UCSD-AML1 (cell line): Measurements from ENCODE around the gene PLTP.
"Not testable (repeated sequence)": the region's sequence is repeated elsewhere in the genome, so short reads cannot be mapped to it uniquely, and the experiment has no call there.

Experiments
- DNase-seq: peaks from one replicate; lab custom pipeline; 2025; ENCODE audit not compliant: unreplicated experiment; lab: John Stamatoyannopoulos, UW

The PLTP gene, protein sequence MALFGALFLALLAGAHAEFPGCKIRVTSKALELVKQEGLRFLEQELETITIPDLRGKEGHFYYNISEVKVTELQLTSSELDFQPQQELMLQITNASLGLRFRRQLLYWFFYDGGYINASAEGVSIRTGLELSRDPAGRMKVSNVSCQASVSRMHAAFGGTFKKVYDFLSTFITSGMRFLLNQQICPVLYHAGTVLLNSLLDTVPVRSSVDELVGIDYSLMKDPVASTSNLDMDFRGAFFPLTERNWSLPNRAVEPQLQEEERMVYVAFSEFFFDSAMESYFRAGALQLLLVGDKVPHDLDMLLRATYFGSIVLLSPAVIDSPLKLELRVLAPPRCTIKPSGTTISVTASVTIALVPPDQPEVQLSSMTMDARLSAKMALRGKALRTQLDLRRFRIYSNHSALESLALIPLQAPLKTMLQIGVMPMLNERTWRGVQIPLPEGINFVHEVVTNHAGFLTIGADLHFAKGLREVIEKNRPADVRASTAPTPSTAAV

GRCh38 chr20:45911486-45912343, at the start of gene PLTP:
TSS of gene PLTP (minus strand) at chr20:45912155. CDS start at chr20:45911452, 703 bp downstream.
- peak; percentile 52 for DNase-seq

DNA sequence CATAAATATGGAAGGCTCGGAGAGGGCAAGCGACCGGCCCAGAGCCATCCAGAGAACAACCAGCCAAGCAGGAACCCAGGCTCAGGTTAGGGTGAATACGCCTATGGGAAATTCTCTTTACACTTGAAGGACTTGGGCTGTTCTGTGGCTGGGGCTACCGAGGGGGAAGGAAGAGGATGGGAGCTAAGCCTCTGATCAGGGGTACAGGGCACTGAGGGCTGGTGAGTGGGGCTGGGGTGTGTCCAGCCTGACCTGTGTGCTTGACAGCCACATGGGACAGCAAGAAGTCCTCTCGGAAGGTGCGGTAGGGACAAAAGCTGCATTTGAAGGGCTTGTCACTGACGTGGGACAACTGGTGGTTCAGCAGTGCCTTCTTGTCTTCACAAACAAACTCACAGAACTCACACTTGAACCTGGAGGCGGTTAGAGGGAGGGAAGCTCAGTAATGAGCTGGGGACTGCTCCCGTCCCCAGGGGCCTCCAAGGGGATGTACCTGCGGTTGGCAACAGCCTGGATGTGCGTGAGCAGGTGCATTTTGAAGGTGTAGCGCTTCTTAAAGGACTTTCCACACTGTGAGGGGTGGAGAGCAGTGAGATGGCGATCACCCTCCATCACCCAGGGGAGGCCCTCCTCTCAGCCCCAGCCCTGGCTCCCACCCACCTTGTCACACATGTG, 48.1 kb upstream of the PLTP start:
- no peak for DNase-seq

DNA sequence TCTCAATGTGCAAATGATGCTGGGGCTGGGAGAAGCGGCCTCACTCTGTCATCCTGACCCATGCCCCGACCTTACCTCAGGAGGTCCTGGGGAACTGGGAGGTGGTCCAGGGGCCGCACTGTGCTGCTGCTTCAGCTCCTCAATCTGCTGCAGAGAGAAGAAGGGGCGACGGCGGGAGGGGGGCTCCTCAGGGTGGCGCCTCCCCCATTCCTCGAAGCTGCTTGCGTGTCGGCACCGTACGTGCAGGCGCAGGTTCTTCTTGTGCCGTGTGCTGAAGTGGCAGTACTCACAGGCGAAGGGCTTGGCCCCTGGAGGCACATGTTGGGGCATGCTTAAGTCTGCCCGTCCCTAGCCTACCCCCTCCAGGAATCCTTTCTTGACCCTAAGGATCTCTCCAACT, 47.2 kb upstream of the PLTP start:
- no peak for DNase-seq

DNA sequence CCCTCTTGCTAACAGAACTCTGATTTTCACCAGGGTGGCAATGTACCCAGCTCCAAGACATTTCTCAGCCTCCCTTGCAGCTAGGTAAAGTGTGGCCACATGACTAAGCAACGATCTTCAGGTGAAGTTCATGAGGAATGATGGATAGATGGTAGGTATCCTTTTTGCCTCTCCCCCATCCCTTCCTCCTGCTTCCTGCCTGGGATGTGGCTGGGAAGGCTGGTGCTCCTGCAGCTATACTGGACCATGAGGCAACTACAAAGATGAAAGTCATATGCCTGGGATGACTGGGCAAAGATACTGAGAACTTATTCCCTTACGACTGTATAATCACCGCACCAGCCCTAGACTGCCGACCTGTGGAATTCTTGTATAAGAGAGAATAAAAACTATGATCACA, 46.6 kb upstream of the PLTP start:
- DNase-seq, result no peak

GRCh38 chr20:45957021-45957941, 45.3 kb upstream of the PLTP start:
- DNase-seq, result no peak

DNA sequence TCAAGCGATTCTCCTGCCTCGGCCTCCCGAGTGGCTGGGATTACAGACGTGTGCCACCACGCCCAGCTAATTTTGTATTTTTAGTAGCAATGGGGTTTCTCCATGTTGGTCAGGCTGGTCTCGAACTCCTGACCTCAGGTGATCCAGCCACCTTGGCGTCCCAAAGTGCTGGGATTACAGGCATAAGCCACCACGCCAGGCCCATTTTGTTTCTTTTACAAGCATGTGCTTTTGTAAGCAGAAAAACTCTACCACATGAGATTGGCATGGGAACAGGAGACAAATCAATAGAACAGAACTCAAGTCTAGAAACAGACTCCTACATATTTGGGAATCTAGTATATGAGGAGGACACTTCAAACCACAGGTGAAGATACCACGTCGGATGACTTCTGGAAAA, 44.4 kb upstream of the PLTP start:
- not testable (repeated sequence) for DNase-seq

- no peak for DNase-seq
These were observed 41.7 kb upstream of the PLTP start for GRCh38 chr20:45953672-45954071.

DNA sequence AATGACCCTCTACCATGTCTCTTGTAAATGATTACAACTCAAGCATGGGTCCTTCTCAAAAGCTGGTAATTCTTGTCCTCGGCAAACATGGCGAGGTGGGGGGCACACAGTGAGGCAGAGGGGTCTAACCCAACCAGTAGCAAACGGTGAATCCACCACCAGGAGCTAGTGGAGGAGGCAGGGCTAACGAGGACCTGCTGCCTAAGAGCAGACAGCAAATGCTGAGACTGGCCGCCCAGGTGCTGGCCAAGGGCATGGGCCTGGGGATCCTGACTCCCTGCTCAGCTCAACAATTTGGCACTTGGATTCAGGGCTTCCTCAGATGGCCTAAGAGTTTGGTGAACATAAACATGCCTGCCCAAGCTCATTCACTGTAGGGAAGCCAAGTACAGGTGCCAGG, 40.9 kb upstream of the PLTP start:
- no peak for DNase-seq

- no peak for DNase-seq
These were observed 40.2 kb upstream of the PLTP start for GRCh38 chr20:45951925-45952834.

- DNase-seq, result no peak
These were observed 38.3 kb upstream of the PLTP start for GRCh38 chr20:45950330-45950646.

DNA sequence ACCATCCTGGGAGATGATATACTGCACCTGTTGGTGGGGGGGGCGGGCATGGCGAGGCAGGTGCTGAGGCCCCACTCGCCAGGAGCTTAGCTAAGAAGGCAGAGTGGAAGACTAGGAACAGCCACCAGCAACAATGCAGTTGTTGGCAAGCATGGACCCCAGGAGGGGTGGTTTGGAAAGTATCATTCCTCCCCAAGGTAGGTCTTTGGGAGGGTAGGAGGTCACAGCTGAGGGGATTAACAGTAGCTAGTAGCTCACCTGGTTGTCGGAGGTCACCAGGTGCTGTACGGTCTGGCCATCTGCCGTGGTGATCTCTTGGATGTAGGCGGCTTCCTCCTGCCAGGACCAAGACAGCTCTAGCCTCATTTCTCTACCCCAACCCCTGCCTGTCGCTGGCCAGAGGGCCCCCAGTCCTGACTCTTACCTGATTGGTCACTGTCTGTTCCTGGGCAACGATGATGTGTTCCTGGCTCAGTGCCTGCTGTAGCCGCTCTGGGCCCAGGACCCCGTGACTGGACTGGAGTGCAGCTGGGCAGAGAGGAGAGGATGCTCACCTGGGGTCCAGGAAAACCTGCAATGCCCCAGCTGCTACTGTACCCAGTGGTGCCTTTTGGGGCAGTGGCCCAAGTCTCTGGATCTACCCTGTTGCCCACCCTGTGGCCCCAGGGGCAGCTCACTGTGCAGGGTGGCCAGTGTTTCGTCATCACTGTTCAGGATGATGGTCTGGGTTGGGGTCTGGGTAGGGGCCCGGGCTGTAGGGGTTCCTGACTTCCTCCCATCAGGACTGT, 37.8 kb upstream of the PLTP start:
- DNase-seq, result no peak

DNA sequence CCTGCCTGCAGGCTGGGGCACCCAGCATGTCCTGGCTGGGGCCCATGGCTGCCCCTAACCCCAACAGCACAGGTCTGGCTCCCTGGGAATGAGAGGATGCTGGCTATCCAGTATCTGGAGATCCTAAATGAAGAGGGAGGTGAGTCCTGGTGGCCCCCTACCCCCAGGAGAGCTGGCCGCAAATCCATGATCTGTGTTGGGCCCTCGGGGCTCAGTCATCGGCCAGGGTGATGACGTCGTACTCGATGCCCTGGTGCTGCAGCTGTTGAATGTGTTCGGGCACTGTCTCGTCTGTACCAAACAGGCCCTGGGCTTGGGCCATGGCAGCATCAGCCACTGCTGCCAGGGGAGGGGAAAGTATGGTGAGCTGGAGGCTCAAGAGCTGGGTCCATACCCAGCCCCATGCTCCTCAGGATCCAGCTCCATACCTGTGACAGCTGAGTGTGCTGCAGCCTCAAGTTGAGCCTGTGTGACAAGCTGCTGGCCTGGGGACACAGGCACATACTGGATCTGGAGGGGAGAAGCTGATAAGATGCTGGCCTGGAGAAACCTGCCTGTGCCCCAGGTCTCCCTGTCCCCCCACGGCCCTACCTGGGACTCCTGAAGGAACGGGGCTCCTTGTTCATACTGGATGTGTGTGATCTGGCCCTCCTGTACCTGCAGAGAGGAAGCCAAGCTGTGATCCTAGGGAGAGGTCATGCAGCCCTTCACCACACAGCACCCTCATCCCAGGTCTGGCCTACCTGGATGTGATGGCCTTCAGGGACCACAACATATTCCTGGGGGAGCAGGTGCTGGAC, 37.0 kb upstream of the PLTP start:
- DNase-seq, result no peak

- DNase-seq, result no peak
These were observed 36.3 kb upstream of the PLTP start for GRCh38 chr20:45948261-45948733.

DNA sequence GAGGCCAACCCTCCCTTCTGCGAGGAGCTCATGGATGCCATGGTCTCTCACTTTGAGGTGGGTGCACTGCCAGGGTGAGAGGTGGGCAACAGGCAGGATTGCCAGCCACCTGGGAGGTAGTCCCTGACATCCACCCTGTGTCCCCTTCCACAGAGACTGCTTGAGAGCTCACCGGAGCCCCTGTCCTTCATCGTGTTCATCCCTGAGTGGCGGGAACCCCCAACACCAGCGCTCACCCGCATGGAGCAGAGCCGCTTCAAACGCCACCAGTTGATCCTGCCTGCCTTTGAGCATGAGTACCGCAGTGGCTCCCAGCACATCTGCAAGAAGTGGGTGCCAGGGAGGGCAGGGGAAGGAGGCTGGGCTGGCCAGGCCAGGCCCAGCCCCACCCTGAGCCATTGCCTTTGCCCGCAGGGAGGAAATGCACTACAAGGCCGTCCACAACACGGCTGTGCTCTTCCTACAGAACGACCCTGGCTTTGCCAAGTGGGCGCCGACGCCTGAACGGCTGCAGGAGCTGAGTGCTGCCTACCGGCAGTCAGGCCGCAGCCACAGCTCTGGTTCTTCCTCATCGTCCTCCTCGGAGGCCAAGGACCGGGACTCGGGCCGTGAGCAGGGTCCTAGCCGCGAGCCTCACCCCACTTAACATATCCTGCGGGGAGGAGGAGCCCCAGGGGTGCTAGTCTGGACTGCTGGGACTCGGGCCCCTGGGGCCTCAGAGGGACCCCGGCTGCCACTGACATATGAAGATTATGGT, 35.3 kb upstream of the PLTP start:
- no peak for DNase-seq

DNA sequence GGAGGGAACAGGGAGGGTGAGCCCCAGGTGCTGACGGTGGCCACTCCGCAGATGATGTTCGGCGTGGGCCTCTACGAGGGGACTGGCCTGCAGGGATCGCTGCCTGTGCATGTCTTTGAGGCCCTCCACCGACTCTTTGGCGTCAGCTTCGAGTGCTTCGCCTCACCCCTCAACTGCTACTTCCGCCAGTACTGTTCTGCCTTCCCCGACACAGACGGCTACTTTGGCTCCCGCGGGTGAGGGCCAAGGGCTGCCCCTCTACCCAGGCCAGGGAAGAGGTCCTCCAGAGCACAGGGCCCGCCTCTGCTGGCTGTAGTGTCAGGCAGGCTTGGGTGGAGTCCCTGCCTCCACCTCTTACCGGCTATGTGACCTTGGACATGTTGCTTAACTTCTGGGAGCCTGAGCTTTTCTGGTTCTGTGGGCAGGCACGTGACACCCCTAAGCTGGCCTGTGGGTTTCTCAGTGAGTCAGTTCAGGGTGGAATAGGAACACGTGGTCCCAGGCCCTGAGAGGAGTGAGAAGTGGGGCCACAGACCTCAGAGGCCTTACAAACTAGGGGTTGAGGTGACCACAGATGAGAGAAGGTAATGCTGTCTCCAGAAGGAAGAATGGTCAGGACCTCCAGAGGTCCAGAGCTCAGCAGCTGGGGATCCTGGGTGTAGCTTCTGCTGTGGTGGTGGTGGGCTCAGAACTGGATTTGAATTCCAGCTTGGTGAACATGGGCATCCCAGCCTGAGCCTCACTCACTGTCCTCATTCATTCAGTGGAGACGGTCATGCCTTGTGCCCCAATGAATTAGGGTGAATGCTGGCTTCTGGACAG, 34.4 kb upstream of the PLTP start:
- DNase-seq, result peak; percentile 55

GRCh38 chr20:45945678-45946148, 33.8 kb upstream of the PLTP start:
- no peak for DNase-seq
